ENCODE results near the gene HS1BP3. TPM values are rescaled to one million over a fixed set of nuclear protein-coding genes. Genes with fewer than 3 reads are reported as not detected.
A peak's percentile ranks its signal among the peaks of the same experiment; 100 is the strongest.

The HS1BP3 gene
- total RNA-seq, 2 experiments from 2014 or later = 13.8 to 14.8 TPM

DNA sequence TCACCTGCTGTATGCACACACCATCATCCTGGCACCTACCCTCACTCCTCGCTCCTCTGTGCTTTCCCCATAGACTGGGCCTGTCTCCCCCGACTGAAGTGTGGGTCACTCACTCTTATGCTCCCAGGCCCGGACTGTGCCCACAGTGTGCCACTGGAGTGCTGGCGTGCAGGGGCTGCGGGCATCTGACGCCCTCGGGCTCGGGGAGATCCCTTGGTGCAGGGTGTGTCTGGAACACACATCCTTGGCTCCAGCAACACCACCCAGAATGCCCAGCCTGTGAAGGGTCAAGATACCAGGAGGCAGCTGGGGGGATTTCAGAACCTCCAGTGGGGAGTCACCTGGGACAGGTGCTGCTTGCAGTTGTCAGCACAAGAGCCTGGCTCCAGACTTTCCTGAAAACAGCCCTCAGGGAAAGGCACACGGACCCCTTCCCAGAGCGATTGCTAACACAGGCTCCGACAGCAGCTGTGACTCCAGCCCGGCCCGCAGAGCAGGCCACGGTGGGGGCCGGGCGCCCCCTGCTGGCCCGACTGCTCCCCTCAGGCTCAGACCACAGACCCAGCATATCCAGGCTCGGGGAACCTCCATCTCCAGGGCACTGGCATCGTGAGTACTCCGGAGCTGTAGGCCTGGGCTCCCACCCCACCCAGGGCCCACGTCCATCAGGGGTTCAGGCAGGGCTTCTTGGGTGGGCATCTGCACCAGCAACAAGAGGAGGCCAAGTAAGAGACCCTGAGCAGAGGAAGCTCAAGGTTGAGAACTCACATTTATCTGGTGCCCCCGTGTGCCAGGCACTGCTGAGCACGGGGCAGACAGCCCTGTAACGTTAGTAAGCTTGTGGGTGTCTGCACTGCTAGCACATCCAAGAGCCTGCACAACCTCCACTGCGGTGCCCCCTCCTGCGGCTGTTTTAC is 8.6 kb downstream of the HS1BP3 start:
- ATAC-seq (ENCODE audit: low read depth) (peak; percentile 96), DNase-seq (peak; percentile 86)
- Mint-ChIP-seq H3K27me3 (no peaks in the 10 kb centered on the region), H3K27ac (no peak overlapping the region), H3K9me3 (no peaks in the 10 kb centered on the region), H3K36me3 (no peaks in the 10 kb centered on the region), H3K4me1 (no peaks in the 10 kb centered on the region), H3K4me3 (no peak overlapping the region)
- POLR2A ChIA-PET = interaction anchor here (1.1 kb wide), 1 partner anchor 200 kb away, joined by 5 read pairs; no protein-coding TSS in a partner anchor

DNA sequence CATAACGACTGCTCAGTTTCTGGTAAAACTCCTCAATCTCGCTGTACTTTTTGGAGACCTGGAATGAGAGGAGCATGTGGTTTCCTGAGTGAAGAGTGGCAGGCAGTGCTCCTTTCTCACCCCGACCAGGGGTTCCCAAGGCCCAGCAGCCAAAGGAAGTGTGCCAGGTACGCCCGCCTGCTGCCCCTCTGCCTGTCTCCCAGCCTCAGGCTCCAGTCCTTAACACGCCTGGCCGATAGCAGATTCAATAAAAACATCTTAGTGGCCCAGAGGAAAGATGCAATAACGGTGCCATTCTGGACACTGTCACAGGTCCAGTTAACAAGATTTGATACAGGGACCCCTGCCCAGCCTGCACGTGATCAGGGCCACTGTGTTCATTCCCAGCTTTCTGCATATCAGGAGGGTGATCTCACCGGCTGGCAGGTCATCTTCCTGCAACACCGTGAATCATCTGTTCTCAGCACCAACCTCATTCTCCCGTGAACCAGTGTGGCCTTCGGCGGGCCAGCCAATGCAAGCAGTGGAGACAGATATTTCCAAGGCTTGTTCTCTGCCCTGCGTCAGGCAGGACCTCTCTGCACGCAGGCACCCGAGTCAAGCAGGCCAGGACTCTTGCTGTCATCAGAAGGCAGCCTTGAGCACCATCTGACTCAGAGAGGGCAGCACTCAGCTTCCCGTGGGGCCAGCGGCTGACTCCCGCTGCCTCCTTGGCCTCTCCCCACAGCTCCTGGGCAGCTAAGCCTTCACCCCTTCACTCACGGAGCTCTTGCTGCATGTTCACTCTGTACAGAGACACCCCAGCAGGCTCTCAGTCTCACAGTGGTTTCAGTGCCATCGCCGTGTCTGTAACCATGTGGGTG is 9.5 kb downstream of the HS1BP3 start:
- POLR2A ChIA-PET = interaction anchor here (1.1 kb wide), 1 partner anchor 199 kb away, joined by 5 read pairs; no protein-coding TSS in a partner anchor
- Mint-ChIP-seq H3K36me3 (no peaks in the 10 kb centered on the region), H3K9me3 (no peaks in the 10 kb centered on the region), H3K4me1 (no peaks in the 10 kb centered on the region), H3K4me3 (no peak overlapping the region), H3K27ac (no peak overlapping the region), H3K27me3 (no peaks in the 10 kb centered on the region)
- DNase-seq (no peak), ATAC-seq (ENCODE audit: low read depth) (no peak)

- no peak overlapping the region for H3K4me3 Mint-ChIP-seq
- H3K27me3 Mint-ChIP-seq = no peaks in the 10 kb centered on the region
- POLR2A ChIA-PET = interaction anchor here (1.2 kb wide), 1 partner anchor 196 kb away, joined by 3 read pairs; no protein-coding TSS in a partner anchor
- H3K9me3 Mint-ChIP-seq = no peaks in the 10 kb centered on the region
- no peaks in the 10 kb centered on the region for H3K36me3 Mint-ChIP-seq
- ATAC-seq (ENCODE audit: low read depth) = no peak
- peaks cover 2% of the 10 kb centered on the region for H3K4me1 Mint-ChIP-seq
- DNase-seq = no peak
- no peak overlapping the region for H3K27ac Mint-ChIP-seq
These were observed 10.3 kb downstream of the HS1BP3 start for GRCh38 chr2:20640411-20641122.

DNA sequence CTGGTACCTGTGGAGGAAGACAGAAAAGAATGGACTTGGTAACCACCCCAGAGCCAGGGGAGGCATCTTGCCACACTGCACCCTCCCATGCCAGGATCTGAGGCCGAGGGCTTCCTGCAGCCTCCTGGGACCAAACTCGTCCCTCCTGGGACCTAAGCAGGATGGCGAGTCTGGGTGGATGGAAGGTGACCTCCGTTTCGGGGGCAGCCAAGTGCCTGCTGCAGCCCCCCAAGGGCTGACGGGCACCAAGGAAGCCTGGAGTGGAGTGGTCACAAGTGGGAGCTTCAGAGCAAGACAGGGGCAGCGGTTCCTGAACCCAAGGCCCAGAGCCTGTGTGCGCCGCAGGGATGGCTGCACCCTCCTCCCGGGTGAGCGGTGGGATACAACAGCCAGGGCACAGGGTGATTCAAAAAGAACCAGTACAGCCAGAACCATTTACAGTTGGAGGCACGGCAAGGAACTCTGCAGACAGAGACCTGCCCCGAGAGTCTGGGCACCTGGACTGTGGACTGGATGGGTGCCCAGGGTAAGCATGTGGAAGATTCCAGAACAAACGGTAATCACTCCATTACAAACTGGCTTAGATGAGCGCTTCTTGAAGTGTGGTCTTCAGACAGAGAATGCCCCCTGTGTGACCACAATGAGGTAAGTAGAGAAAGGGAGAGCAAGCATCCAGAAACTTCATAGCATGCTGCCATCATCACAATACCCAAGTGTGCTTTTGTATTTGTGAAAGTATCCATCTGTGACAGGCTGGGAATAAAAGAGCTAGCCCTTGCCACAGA is 12.1 kb downstream of the HS1BP3 start:
- no peak for DNase-seq
- peaks cover 4% of the 10 kb centered on the region for H3K4me1 Mint-ChIP-seq
- no peak for ATAC-seq (ENCODE audit: low read depth)
- H3K9me3 Mint-ChIP-seq = no peaks in the 10 kb centered on the region
- no peaks in the 10 kb centered on the region for H3K36me3 Mint-ChIP-seq
- no peak overlapping the region for H3K4me3 Mint-ChIP-seq
- POLR2A ChIA-PET = no interaction called here
- no peak overlapping the region for H3K27ac Mint-ChIP-seq
- no peaks in the 10 kb centered on the region for H3K27me3 Mint-ChIP-seq

- no peaks in the 10 kb centered on the region for H3K36me3 Mint-ChIP-seq
- ATAC-seq (ENCODE audit: low read depth) (no peak), DNase-seq (no peak)
- H3K4me3 Mint-ChIP-seq = no peak overlapping the region
- no peaks in the 10 kb centered on the region for H3K27me3 Mint-ChIP-seq
- POLR2A ChIA-PET = no interaction called here
- H3K9me3 Mint-ChIP-seq = no peaks in the 10 kb centered on the region
- no peak overlapping the region for H3K27ac Mint-ChIP-seq
- H3K4me1 Mint-ChIP-seq = peaks cover 4% of the 10 kb centered on the region
These were observed 12.9 kb downstream of the HS1BP3 start for GRCh38 chr2:20638014-20638413.

- no peak for ATAC-seq (ENCODE audit: low read depth)
- H3K27me3 Mint-ChIP-seq = no peaks in the 10 kb centered on the region
- H3K36me3 Mint-ChIP-seq = no peaks in the 10 kb centered on the region
- no peak overlapping the region for H3K4me3 Mint-ChIP-seq
- peaks cover 4% of the 10 kb centered on the region for H3K4me1 Mint-ChIP-seq
- no peak overlapping the region for H3K27ac Mint-ChIP-seq
- no peaks in the 10 kb centered on the region for H3K9me3 Mint-ChIP-seq
- POLR2A ChIA-PET = no interaction called here
- DNase-seq = no peak
These were observed 13.8 kb downstream of the HS1BP3 start for GRCh38 chr2:20637147-20637546.

- Mint-ChIP-seq H3K27ac (no peak overlapping the region), H3K4me1 (peaks cover 4% of the 10 kb centered on the region)
- POLR2A ChIA-PET = no interaction called here
These were observed 15.0 kb downstream of the HS1BP3 start for GRCh38 chr2:20635675-20636584.

DNA sequence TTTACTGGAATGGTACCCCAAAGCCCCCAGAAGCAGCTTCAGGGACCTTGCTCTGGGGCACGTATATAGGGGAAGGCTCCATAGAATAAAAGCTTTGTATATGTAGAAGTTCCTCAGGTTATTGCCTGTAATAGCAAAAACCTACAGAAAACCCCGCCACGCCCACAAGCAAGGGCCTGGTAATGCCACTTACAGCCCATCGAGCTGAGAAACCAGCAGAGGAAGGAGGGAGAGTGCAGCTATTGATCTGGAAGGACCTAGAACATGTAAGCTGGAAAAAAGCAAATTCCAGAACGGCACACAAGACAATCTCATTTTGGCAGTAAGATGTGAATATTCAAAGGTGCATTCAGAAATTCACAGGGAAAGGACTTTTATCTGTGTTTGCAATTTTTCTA is 15.8 kb downstream of the HS1BP3 start:
- Mint-ChIP-seq H3K9me3 (no peaks in the 10 kb centered on the region), H3K36me3 (no peaks in the 10 kb centered on the region), H3K27ac (no peak overlapping the region), H3K27me3 (no peaks in the 10 kb centered on the region), H3K4me1 (peaks cover 4% of the 10 kb centered on the region), H3K4me3 (no peak overlapping the region)
- POLR2A ChIA-PET = no interaction called here
- ATAC-seq (ENCODE audit: low read depth) (no peak), DNase-seq (no peak)

More at GRCh38 chr2:20635675-20636584, 15.0 kb downstream of the HS1BP3 start:
- Mint-ChIP-seq H3K27me3 (no peaks in the 10 kb centered on the region), H3K4me3 (no peak overlapping the region), H3K36me3 (no peaks in the 10 kb centered on the region), H3K9me3 (no peaks in the 10 kb centered on the region)
- DNase-seq = peak; percentile 66
- ATAC-seq (ENCODE audit: low read depth) = peak; percentile 74

GRCh38 chr2:20634507-20635112 is 16.3 kb downstream of the HS1BP3 start:
- Mint-ChIP-seq H3K4me3 (no peak overlapping the region), H3K9me3 (no peaks in the 10 kb centered on the region), H3K27me3 (no peaks in the 10 kb centered on the region), H3K36me3 (no peaks in the 10 kb centered on the region), H3K4me1 (peaks cover 4% of the 10 kb centered on the region), H3K27ac (no peak overlapping the region)
- POLR2A ChIA-PET = interaction anchor here (0.8 kb wide), 1 partner anchor 188 kb away, joined by 3 read pairs; the partner anchor contains the start of gene RHOB
- ATAC-seq (ENCODE audit: low read depth) (no peak), DNase-seq (no peak)

DNA sequence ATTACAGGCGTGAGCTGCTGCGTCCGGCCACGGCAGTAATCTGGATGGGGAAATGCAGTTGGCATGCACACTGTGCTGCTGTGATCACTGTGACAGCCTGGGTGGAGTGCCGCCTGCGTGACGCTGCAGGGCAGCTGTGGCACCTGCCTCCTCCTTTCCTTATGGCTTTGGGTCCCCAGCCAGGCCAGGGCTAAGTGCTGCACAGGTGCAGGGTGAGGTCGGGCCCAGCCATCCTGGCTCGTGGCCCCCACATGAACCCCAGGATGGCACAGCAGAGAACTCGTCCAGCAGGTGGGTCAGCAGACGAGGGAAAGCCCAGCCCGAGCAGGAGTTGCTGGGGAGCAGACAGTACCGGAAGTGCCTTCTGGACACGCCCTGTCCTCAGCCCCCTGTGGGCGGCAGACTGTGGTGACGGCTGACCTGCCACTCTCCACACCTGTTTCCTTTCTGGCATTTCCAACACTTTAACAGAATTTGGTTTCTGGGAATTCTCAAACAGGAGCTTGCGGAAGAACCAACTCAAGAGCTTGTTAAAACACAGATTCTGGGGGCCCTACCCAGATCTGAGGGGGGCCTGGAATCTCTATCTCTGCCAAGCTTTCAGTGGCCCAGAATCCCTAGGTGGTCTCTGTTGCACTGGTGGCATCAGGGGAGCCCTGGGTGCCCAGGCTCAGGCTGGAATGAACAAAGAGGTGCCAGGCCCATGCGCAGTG is 16.9 kb downstream of the HS1BP3 start:
- Mint-ChIP-seq H3K4me1 (peaks cover 4% of the 10 kb centered on the region), H3K36me3 (no peaks in the 10 kb centered on the region), H3K9me3 (no peaks in the 10 kb centered on the region), H3K27me3 (no peaks in the 10 kb centered on the region), H3K4me3 (no peak overlapping the region), H3K27ac (no peak overlapping the region)
- ATAC-seq (ENCODE audit: low read depth) (no peak), DNase-seq (no peak)
- POLR2A ChIA-PET = interaction anchor here (0.8 kb wide), 1 partner anchor 187 kb away, joined by 3 read pairs; the partner anchor contains the start of gene RHOB

GRCh38 chr2:20633001-20633400 is 17.9 kb downstream of the HS1BP3 start:
- POLR2A ChIA-PET = no interaction called here
- Mint-ChIP-seq H3K36me3 (no peaks in the 10 kb centered on the region), H3K4me1 (peaks cover 4% of the 10 kb centered on the region), H3K27ac (no peak overlapping the region), H3K27me3 (no peaks in the 10 kb centered on the region), H3K9me3 (no peaks in the 10 kb centered on the region), H3K4me3 (no peak overlapping the region)
- DNase-seq (no peak), ATAC-seq (ENCODE audit: low read depth) (no peak)
